Limb (tissue), 2 donors: Measurements from ENCODE around the gene ZMYM2.
A peak's percentile ranks its signal among the peaks of the same experiment; 100 is the strongest.

Source experiments
- DNase-seq, 2 donors: peaks; one replicate each; pipeline ENCODE4 v3.0.0-alpha.2; 2016; ENCODE audit errors: extremely low spot score in 2 of 2

The ZMYM2 gene

DNA sequence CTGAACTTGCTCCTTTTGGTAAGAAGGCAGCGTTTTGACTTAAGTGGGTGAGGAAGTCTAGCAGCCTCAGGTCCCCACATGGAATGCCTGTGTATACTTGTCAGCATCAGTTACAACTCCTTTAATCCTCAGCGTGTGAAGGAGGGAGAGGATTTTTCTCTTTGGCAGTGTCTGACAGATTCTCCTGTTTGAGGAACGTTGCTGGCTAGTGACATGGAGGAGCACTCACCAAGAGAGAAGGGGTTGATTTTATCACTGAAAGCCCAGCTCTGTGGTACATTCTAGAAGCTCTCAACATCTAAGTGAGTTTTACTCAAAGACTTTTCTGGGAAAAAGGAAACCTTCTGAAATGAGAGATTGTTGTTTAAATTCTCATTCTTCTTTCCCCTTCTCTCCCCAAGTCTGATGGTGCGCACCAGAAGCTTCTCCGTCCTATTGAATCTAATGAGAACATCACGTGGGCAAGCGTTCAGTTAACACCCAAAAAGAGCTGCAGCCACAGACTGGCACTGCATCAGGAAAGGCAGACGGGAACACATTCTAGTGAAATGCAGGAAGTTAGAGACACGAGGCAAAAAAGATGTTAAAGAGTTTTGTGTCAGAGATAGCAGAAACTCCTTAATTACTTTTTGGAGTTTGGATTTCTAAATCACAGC is 144.1 kb downstream of the ZMYM2 start:
- no peak for DNase-seq

DNA sequence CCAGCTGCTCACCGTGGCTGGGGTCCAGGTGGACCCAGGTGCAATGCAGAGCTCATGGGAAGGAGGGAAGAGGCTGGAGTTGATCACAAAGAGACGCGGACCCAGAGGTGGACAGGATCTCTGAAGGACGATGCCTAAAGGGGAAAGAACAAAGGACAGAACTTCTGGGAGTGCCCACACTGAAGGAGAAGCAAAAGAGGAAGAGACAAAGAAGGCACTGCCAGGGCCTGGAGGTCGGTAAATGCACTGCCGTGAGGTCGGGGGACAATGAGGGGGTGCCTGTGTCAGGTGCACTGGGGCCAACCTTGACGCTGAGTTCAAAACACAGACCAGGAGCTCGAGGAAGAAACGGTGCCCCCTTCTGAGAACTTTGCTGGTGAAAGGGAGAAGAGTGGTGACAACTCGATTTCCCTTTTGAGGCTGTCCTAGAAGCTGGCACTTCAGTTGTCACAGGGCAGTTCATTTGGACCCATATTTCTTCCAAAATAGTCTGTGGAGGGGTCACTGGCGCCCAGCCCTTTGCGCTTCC is 146.7 kb downstream of the ZMYM2 start:
- DNase-seq, result no peak

DNA sequence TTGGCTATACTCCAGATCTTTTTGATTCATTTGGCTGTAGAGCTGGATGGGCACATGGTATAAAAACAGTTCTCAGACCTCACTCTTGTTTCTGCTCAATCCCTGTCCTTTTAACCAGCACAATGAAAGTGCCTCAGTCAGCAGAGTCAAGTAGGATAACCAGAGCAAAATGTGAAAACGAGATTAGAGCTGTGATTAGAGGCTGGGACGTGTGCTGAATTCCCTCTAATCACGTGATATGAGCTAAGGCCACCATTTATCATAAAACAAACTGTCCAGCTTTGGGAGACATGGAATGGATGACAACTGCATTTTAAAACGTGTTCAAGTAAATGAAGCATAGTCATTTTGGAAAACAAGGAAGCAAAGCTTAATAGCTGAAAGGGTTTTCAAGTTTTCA is 148.2 kb downstream of the ZMYM2 start:
- DNase-seq, result no peak

DNA sequence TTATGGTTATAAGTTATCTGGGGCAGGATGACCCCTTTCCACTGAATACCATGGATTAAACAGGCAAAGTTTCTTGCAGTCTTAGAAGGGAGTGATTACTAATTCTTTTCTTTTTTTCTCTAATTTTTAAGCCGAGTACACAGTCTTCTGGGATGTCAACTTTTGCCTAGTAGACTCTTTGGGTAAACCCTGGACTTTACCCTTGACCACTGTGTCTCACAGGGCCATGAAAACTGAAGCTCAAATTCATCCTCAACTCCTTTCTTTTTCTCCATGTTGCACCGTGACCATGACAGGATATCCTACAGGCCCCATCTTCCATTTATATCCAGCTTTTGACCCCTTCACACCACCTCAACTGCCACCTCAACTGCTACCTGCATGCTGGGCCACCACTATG is 150.5 kb downstream of the ZMYM2 start:
- no peak for DNase-seq

DNA sequence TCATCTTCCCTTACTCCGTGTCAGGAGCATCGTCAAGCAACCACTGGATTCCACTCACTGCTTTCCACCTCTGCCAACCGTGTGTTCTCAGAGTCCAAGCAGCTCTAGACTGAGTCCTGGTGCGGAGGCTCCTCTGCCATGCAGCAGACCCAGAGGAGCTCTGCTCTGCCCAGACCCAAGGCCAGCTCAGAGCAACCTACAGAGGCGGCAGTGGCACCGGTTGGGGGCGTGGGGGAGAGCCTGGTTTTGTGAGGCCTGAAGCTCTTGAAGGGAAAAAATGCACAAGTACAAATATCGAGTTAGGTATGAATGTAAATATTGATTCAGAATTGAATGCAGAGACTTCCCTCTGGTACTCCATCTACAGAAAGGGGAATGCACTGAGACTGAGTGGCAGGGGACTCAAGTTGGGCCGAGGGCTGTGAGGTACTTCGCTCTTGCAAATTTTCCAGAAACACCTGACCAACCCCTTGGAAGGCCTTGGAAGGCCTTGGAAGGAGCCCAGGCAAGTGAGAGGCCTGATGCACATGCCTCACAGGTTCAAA is 155.6 kb downstream of the ZMYM2 start:
- no peak for DNase-seq

DNA sequence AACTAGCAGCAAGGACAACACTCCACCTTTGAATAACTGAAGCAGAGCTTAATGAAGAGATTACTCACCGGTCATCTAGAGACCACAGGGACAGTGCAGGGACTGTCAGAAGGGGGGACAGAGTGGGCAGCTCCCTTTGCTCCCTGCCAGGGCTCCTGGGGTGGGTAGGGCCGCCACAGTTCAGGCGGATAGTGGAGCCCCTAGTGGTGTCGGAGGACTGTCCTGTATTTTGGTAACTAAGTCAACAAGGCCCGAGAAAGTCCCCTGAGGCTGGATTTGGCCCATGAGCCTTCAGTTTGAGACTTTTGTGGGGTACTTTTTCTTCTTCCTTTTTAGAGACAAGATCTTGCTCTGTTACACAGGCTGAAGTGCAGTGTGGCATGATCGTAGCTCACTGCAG is 157.7 kb downstream of the ZMYM2 start:
- DNase-seq, result no peak

DNA sequence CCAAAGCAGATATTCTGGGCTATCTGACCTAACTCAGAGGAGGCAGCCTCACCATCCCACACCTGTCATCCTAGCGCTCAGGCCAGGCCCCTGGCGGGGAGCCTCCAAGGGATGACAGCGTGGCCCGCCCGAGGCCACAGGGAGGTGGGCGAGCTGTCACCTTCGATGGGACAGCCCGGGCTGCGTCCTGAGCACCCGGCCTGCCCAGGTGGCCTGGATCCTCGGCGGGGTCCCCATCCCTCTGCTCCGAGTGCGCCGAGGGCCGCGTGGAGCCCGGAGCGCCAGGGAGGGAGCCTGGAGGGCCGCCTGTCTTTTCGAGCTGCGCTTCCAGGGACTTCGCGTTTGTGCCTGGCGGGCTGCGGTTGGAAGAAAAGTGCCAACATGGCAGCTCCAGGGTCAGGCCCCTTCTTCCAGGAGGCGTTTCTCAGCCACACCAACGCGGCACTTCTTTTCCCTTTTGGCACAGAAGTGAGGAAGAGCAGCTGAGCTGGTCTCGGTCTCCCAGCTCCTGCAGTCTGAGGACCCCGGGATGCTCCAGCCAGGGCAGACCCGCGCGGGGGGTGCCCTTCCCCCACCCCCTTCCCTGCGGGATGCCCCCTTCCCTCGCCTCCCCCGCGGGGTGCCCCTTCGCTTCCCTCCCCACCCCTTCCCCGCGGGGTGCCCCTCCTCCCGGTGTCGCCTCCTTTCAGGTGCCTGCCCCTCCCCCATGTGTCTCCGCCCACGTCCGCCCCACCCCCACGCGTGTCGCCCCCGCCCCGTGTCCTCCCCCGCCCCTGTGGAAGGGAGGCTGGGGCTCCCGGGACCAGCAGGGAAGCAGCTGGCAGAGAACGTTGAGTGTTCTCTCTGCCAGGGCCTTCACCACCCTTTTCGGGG is 160.0 kb downstream of the ZMYM2 start:
- peak; percentile 31 to 87 for DNase-seq

DNA sequence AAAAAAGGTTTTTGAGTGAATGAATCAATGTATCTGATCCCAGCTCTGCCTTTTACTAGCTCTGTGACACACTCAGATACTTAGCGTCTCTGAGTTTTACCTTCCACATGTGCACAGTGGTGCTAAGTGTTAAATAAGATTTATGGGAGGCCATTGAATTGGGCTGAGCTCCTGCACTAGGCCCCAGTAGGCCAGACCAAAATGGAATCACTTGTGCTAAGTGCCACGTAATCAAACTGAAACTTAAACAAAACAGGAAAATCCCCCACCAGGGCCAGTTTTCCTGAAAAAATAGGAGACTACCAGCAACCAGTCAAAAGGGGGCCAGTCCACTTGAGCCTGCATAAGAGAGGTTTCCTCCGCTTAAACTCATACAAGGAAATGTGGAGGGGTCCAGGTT is 161.4 kb downstream of the ZMYM2 start:
- no peak for DNase-seq

DNA sequence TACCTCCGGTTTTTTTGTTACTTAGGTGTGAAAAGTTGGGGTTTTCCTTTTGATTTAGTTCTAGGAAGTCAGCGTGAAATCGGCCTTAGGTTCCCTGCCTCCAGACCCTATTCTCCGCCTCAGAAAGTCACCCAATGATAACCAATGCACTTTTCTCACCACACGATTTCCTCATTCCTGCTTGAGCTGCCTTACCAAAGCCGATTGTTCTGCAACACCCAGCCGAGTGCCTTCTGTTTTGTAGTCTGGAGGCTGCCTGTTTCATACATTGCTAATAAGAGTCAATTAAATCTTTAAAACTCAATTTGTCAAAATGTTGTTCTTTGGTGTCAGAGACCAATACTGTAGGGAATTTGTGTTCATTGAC is 162.6 kb downstream of the ZMYM2 start:
- no peak for DNase-seq

DNA sequence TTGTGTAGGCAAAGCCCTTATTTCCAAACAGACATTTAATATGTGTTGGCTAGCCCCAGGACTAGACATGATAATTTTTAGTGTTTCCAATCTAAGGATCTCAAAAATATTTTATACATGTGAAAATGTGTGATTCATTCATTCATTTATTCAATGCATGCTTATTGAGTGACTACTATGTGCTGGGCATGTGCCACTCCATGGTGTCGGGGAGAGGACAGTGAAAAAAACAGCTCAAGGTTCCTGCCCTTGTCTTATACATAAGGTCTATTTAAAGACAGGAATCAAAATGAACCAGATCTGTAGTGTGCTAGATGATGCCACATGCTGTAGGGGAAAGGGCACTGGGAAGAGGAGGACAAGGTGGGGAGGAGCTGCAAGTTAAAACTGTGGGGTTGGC is 165.8 kb downstream of the ZMYM2 start:
- no peak for DNase-seq

DNA sequence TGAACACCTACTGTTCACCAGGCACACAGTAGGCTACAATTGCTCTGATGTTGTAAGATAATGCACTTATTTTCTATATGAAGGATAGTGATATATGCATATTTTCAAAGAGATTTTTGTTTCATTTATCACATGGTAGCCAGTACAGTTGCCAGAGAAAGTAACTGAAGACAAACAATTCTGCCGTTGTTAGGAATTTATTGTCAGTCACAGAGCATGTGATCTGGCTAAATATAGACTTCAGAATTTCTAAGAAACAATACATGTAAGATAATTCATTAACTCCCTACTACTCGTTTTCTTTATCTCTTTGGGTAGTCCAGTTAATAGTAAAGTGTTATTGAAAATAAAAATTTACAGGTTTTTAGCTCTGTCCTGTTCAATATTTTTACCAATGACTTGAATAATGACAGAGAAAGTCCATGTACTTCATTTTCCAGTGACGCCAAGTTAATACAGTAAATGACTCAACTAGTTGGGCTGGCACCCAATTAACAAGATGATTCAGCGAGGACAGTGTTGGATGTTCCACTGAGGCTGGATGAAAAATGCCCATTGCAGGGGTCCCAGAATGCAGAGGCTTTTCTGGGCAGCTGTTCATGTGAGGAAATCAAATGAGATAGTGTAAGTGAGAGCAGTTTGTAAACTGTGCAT is 166.7 kb downstream of the ZMYM2 start:
- DNase-seq, result no peak

DNA sequence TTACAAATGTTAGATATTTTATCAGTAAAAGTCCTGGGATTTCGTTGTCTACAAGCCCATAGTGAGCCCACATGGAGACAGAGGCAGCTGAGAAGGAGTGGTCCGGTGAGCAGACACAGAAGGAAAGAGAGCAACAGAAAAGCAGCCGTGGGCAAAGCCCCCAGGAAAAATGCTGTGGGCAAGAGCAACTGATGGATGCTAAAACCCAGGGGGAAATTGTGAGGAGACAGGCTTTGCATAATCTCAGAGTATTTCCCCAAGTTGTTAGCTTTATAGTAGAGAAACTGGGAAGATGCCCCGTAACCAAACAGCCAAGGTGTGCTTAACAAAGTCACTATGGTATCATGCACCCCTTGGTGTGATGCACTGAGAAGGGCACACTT is 167.2 kb downstream of the ZMYM2 start:
- DNase-seq, result no peak

DNA sequence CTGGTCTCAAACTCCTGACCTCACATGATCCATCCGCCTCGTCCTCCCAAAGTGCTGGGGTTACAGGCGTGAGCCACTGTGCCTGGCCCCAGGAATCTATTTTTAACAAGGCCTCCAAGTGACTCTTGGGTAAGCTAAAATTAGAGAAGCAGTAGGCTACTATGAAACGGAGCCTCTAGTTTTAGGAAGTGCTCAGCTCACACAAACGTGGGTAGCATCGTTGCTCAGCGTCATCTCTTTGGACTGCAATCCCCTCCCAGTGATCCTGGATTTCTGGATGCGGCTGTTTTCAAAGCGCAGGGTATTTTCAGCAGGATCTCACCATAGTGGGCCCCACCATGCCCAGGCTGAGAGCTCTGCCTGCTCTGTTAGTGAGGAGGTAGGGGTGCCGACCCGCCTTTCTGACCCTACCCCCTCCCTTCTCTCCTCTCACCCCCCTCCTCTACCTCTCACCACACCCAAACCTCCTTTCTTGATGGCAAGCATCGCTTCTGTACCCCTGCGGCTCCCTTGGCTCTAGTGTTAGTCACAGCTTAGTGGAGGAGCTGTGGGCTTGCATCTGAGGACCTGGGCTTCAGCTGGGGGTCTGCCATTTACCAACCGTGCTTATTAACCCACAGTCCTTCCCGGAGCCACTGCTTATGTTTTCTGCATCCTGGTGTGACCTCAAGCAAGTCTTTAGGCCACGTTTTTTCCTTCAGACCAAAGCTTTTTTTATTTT is 168.2 kb downstream of the ZMYM2 start:
- no peak for DNase-seq

DNA sequence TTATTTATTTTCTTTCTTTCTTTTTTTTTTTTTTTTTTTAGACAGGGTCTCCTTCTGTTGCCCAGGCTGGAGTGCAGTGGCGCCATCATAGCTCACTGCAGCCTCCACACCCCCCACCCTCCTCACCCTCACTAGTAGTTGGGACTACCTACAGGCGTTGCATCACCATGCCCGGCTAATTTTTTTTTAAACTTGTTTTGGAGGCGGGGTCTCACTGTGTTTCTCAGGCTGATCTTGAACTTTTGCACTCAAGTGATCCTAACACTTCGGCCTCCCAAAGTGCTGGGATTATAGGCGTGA is 168.7 kb downstream of the ZMYM2 start:
- no peak for DNase-seq

DNA sequence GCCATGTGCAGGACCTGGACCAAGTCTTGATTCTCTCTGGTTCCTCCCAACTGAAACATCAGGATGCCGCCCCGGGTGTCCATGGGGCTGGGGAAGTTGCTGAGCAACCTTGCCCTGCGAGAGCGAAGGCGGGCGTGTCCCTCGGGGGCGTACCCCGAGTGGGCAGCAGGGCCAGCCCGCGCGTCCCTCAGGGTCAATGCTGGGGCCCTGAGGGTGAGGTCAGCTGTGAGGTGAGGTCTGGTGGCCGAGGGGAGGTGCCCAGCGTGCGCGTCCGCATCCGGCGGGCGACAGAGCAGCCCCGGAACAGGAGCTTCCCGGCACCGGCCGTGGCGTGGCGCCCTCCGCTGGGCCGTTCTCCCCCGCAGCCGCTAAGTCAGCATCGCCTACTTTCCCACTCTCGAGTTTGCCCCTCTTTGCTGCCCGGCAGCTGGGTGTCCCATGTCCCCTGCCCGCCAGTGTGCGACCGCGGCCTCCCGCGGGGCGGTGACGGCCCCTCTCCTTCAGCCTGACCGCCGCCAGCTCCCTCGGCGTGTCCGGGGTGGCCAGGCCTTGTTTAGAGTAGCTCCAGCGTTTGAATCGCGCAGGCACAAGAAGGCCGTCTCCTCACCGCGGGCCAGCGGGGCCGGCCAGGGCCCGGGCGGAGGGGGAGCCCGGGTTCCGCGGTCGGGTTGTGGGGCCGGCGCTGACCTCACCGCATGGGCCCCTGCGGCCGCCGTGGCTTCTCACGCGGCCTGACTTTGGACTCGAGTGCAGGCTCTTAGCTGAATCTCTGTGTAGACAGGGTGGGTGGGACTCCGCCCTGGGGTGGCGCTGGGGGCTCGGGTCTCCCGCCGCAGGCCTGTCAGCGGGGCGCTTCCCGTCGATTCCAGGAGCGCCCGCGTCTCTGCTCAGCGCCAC is 169.3 kb downstream of the ZMYM2 start:
- DNase-seq, result peak; percentile 40 to 75

DNA sequence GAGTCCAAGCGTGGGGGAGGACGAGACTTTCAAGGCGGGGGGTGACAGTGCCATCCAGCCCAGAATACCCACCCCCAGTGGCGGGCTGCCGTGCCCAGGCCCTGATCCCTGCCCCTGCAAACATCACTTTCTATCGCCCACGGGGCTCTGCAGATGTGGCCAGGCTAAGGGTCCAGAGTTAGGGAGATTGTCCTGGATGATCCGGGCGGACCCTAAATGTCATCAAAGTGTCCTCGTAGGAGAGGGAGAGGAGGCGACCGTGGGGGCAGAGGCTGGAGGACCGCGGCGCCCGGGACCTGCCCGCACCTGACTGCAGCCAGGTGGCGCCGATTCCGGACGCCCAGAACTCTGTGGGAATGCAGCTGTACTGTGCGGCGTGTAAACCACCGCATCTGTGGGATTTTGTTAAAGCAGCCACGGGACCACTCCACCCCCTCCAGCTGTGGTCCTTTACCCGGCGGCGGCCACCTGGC is 170.0 kb downstream of the ZMYM2 start:
- no peak for DNase-seq

DNA sequence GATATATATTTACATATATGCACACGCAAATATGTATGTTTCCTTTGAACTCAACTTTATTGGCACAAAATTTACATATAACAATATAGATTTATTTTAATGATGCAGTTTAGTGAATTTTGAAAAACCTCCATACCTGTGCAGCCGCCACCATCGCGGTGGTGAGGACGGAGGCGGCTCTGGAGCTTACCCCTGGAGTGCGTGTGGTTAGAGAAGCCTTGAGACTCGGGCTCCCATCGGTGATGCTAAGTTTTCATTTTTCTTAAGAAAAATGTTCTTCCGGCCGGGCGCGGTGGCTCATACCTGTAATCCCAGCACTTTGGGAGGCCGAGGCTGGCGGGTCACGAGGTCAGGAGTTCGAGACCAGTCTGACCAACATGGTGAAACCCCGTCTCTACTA is 170.5 kb downstream of the ZMYM2 start:
- DNase-seq, result no peak

DNA sequence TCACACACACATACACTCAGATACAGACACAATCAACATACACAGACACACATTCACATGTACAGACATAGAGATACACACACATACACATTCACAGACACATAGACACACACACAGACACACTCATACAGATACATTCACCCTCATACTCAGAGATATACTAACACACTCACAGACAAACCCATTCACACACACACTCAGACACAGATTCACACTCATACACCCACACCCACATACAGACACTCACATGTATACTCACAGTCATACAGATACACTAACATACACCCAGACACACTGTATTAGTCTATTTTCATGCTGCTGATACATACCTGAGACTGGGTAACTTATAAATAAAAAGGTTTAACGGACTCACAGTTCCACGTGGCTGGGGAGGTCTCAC is 171.5 kb downstream of the ZMYM2 start:
- DNase-seq, result no peak

DNA sequence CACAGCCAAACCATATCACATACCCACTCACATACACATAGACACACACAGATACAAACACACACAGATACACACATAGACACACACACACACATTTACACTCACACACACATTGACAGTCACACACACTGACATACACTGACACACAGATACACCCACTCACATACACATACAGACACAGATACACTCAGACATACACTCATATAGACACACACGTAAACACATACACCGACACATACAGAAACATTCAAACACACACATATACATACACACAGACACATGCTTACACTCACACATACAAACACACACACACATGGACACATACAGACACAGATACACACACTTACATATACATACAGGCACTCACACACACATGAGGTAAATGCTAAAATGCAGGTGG is 172.1 kb downstream of the ZMYM2 start:
- DNase-seq, result no peak

DNA sequence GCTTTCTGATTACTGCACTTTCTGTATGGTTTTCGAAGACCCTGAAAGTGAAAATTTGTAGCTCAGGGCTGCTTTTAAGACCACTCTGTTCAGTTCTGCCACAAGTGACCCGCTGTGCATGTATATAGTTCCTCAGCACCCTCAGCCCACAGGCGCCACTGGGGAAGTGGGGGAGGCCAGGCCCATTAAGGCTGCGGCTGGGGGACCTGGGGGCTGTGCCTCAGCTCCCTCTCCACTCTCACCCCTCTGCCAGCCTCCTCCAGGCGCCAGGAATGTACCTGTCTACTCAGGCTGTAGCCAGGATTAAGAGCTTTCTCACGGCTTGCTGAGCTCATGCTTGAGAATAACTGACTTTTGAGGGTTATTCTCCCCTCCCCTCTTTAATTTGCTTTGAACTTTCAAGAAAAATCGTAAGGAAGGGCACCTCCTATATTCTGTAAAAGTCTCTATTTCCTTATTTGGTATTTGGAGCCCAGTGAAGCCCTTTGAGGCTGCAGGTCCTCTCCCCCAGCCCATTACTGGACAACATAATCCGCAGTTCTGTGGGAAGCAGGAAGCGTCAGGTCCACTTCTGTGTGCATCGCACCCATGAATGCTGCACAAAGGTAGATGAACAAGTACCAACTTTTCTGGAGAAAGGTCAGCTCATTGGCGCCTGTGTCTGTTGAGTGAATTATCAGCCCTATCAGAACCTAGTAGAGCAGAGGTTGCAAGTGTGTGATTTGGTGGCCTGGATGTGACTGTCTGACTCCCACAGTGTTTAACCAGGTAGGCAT is 172.7 kb downstream of the ZMYM2 start:
- no peak for DNase-seq
